KG1 (cell line): Measurements from ENCODE around the gene SNX5.
A peak's percentile ranks its signal among the peaks of the same experiment; 100 is the strongest.

ENCODE experiments used
- DNase-seq: peaks from one replicate; lab custom pipeline; 2025; lab: John Stamatoyannopoulos, UW

Gene SNX5

GRCh38 chr20:17916433-17916891, 52.1 kb downstream of the SNX5 start:
- no peak for DNase-seq

- no peak for DNase-seq
Measured at GRCh38 chr20:17914957-17915356, 53.6 kb downstream of the SNX5 start.

DNA sequence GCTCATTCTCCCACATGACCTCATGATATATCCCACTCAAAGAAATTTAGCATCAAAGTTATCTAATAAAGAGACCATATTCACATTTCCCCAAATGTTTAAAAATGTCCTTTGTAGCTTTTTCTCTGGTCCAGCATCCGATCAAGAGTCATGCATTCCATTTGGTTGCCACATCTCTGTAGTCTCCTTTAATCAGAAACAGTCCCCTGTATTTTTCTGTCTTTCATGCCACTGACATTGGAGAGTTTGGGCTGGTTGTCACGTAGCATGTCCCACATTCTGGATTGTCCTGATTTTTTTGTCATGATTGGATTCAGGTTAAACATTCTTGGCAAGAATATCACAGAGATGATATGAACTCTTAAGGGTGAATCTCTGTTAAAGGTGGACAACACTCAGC, 55.7 kb downstream of the SNX5 start:
- no peak for DNase-seq

DNA sequence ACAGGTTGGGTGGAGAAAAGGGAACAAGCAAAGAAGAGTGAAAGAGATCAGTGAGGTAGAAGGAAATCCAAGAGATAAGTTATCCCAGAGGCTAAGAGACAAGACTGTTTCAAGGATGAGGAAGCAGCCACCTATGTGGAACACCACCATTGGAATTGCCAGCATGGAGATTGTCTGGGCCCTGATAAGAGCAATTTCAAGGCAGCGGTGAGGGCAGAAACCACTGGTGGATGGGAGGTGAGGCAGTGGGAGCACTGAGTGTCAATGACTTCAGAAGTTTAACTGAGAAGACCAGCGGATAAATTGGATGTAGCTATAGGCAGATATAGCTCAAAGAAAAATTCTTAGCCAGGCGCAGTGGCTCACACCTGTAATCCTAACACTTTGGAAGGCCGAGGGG, 56.7 kb downstream of the SNX5 start:
- DNase-seq: no peak

DNA sequence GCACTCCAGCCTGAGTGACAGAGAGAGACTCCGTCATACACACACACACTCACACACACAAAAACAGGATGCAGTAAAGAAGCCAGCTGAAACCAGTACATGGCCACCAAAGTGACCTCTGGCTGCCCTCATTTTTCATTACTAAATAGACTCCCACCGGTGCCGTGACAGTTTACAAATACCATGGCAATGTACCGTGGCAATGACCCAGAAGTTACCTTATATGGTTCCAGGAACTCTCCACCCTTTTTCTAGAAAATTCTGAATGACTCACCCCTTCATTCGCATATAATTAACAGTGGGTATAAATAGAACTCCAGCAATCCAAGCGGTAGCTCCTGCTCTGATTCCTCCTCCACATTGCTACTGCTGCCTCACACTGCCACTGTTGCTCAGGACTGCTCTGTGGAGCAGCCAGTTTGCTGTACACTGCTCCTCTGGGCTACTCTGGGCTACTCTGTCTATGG, 57.7 kb downstream of the SNX5 start:
- no peak for DNase-seq

GRCh38 chr20:17909869-17910321, 58.7 kb downstream of the SNX5 start:
- no peak for DNase-seq

DNA sequence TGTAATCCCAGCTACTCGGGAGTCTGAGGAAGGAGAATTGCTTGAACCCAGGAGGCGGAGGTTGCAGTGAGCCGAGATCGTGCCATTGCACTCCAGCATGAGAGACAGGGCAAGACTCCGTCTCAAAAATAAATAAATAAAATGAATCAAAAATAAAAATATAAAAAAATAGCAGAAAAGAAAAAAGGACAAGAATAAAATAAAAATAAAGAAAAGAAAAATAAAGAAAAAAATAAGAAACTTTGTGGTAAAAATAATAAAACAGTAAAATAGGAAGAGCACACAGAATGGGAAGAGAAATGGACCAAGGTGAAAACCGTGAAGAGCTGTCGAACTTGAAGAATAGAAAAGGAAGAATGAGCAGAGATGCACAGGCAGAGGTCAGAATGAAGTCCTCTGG, 63.0 kb downstream of the SNX5 start:
- DNase-seq: no peak

DNA sequence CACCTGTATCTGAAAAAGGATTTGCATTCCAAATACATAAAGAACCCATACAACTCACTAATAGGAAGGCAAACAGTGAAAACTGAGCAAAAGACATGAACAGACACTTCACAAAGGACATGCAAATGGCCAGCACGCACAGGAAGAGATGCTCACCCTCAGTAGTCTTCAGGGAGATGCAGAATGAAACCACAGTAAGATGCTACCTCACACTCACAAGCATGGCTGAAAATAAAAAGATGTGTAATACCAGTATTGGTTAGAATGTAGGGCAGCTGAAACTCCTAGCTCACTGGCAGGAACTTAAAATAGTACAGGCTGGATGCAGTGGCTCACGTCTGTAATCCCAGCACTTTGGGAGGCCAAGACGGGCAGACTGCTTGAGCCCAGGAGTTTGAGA, 64.6 kb downstream of the SNX5 start:
- DNase-seq: no peak

DNA sequence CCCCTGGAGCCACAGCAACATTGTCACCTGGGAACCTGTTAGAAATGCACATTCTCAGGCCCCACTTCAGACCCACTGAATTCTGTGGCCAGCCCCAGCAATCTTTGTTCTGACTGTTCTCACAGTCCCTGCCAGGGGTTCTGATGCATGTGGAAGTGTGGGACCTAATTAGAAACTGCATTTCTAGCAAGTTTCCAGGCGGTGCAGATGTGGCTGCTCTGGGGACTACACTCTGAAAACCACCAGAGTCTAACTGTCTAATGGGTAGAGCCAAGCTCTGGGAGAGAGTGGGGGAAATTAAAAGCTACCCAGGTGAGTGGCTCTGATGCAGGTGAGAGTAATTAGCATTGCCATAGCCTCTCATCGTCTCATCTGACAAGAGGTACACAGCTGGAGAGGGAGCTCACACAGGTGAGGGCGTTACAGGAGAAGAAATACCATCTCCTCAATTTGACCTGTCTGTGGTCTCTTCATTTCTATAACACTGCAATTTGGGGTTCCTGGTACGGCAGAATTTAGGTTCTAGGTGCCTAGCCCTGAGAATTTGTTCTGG, 66.0 kb downstream of the SNX5 start:
- no peak for DNase-seq

- no peak for DNase-seq
Measured at GRCh38 chr20:17901971-17902370, 66.6 kb downstream of the SNX5 start.

DNA sequence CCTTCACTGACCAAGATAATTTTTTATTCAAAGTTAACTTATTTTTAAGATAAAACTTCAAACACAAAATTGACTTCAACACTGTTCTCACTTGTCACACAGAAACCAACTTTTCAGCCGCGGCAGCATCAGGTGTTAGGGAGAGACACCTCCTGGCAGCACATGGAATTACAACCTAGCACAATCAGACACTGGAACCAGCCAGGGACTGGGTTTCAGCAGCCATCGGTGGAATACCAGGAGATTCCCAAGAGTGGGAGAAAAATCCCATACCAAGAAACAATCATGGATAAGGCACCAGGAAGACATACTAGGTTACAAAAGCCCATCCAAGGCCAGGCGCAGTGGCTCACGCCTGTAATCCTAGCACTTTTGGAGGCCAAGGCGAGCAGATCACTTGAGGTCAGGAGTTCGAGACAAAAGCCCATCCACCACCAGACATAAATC, 70.0 kb downstream of the SNX5 start:
- DNase-seq: peak; percentile 6

GRCh38 chr20:17897566-17898307, 70.9 kb downstream of the SNX5 start:
- DNase-seq: no peak

DNA sequence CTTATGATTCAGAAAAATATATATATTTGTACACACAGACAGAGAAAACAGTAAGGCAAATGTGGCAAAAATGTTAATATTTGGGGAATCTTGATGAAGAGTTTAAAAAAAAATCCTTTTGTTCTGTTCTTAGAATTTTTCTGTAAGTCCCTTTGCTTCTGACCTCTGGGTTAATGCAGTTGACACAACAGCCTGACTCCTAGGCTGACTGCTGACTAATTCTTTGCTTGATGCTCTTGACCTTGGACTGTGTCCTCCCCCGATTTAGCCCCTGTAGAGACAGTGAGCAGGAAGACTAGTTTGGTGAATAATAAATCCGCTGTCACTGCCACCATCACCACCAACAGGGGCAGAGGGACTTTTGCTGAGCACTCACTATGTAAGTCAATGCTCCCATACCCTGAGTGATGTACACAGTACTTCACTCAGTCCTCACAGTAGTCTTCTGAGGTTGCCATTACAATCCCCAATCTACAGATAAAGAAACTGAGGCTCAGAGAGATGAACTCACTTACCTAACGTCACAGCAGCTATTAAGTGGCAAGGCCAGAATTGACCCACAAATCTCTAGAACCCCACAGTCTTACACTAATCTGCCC, 71.7 kb downstream of the SNX5 start:
- DNase-seq: no peak

DNA sequence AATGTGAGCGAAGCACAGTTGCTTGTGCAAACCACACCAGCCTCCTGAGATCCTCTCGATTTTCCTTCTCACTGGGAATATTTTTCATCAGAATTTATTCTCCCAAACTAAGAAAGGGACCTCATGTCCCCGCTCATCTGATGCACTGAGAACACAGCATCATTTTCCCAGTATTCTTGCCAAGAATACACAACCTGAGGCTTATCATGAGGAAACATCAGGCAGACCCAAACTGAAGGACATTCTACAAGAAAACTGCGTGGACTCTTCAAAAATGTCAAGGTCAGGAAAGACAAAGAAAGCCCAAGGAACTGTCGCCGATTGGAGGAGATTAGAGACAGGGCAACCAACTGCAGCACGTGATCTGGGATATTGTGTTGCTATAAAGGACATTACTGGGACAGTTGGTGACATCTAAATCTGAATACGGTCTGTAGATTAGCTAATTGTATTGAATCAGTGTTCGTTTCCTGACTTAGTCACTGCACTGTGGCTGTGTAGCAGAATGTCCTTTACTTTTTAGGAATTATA, 72.3 kb downstream of the SNX5 start:
- DNase-seq: no peak

- DNase-seq: no peak
Measured at GRCh38 chr20:17895641-17896171, 72.9 kb downstream of the SNX5 start.

- DNase-seq: no peak
Measured at GRCh38 chr20:17893445-17893844, 75.1 kb downstream of the SNX5 start.

- no peak for DNase-seq
Measured at GRCh38 chr20:17892189-17892938, 76.2 kb downstream of the SNX5 start.
